Esophagus squamous epithelium (tissue), 5 donors: ENCODE data around the gene C8G. TPM values are rescaled to one million over a fixed set of nuclear protein-coding genes. Genes with fewer than 3 reads are reported as not detected.
A peak's percentile ranks its signal among the peaks of the same experiment; 100 is the strongest.

ENCODE experiments used
- DNase-seq: peaks from one replicate; lab custom pipeline; 2025; lab: John Stamatoyannopoulos, UW
- H3K27ac ChIP-seq, 4 donors: fragments of 200-600 bp; sonication (generic); one replicate each; pipeline ENCODE4 v1.5.1; 2016 to 2019; ENCODE audit warnings: mild to moderate bottlenecking in 1 of 4
- H3K27me3 ChIP-seq, 4 donors: fragments of 200-600 bp; sonication (generic); 1 replicate in 3 of 4; 2 replicates in 1 of 4; pipeline versions ENCODE4 v1.5.1 to v1.6.0; 2017 to 2021; ENCODE audit warnings: antibody characterized with exemption in 1 of 4
- H3K36me3 ChIP-seq, 3 donors: fragments of 200-600 bp; sonication (generic); one replicate each; pipeline ENCODE4 v1.5.1; 2016 to 2019
- H3K4me1 ChIP-seq, 3 donors: fragments of 200-600 bp; sonication (generic); one replicate each; pipeline ENCODE4 v1.5.1; 2017 to 2019
- H3K4me3 ChIP-seq, 4 donors: fragments of 200-600 bp; sonication (generic); 1 replicate in 3 of 4; 2 replicates in 1 of 4; pipeline ENCODE4 v1.5.1; 2016 to 2019; ENCODE audit warnings: mild to moderate bottlenecking in 2 of 4, moderate library complexity in 1 of 4
- H3K9me3 ChIP-seq, 3 donors: fragments of 200-600 bp; sonication (generic); one replicate each; pipeline ENCODE4 v1.5.1; 2016 to 2019
- POLR2A ChIP-seq, 4 donors: fragments of 450-650 bp; IDR thresholded peaks; one replicate each; pipeline ENCODE4 v1.6.1; 2017; ENCODE audit warnings: antibody characterized with exemption in 4 of 4, mild to moderate bottlenecking in 4 of 4, moderate library complexity in 3 of 4
- WGBS, 2 donors: methylation state at CpG; one replicate each; pipeline ENCODE4 v1.1.5; 2018; 5-methylcytosine and 5-hydroxymethylcytosine counted together
- intact Hi-C: fragments of 100-400 bp; cut with DNase I; formaldehyde crosslinking; loops from one replicate; pipeline ENCODE4 v1.15.0; 2022
- total RNA-seq, 4 donors: library from RNA; depleted of rRNA; stranded (reverse); fragments of >200 nt; gene quantifications; one replicate each; pipeline ENCODE4 v1.1.0, GENCODE V29; 2016
- TF ChIP-seq, protein P1 (sequence below), 6 experiments: fragments of 450-650 bp in 4 of 6; fragments of 200-600 bp in 2 of 6; sonication (generic) in 2 of 6; IDR thresholded peaks; one replicate each; pipeline ENCODE4 v1.5.1; 2016 to 2019; ENCODE audit warnings: antibody characterized with exemption in 6 of 6, mild to moderate bottlenecking in 4 of 6, moderate library complexity in 4 of 6
- donor health status: DM: yes; HTN: yes; CAD: no.

Gene C8G
- total RNA-seq, 4 donors from 2014 or later, result 1.6 TPM; not detected in 3

DNA sequence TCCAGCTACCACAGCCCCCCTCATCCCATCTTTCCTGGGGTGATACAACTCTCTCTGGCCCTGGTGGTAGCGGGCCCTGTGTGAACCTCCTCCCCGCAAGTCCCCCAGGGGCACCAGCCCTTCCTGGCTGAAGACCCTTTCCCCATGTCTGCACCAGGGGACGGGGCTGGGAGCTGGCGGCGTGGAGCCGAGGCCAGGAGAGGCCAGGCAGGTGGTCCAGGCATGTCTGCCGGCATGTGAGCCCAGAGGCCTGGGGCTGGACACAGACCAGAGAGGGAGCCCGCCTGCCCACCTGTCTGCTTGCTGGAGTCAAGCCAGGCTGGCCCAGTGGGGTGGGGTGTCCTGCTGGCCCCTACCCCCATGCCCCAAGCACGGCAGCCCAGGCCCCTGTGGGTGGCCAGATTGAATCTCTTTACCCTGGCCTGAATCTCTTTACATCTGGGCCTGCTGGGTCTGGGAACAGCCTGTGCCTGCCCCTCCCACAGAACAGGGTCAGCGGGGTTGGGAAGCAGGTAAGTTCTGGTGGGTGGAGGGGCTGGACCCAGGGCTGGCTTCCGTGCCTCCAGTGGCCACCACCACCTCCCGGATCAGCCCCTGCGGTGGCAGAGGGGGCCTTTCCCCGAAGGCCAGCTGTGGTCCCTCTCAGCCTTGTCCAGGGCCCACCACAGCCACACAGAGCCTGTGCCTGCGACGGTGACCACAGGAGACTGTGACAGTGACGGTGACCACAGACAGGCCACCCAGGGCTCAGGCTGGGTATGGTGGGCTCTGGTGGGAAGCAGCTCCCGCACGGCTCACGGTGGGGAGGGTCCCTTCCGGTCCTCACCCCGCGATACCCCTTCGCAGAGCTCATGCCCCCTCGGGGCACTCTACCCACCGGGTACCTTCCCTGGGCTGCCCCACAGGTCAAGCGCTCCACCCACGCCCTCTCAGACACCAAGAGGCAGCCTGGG lies 14.1 kb downstream of the C8G start:
- H3K4me3 ChIP-seq, result no peak overlapping the region
- 95 to 100% methylated on average over 1 to 15 of the region's 28 CpGs for WGBS, 2 donors
- TF ChIP-seq, protein P1, sequence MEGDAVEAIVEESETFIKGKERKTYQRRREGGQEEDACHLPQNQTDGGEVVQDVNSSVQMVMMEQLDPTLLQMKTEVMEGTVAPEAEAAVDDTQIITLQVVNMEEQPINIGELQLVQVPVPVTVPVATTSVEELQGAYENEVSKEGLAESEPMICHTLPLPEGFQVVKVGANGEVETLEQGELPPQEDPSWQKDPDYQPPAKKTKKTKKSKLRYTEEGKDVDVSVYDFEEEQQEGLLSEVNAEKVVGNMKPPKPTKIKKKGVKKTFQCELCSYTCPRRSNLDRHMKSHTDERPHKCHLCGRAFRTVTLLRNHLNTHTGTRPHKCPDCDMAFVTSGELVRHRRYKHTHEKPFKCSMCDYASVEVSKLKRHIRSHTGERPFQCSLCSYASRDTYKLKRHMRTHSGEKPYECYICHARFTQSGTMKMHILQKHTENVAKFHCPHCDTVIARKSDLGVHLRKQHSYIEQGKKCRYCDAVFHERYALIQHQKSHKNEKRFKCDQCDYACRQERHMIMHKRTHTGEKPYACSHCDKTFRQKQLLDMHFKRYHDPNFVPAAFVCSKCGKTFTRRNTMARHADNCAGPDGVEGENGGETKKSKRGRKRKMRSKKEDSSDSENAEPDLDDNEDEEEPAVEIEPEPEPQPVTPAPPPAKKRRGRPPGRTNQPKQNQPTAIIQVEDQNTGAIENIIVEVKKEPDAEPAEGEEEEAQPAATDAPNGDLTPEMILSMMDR (IDR thresholded peaks at IDR 0.05), result no peak
- no peak for TF ChIP-seq POLR2A (IDR thresholded peaks at IDR 0.05)
- H3K4me1 ChIP-seq, result peaks cover 12 to 26% (median 12%) of the 10 kb centered on the region in 3 donors
- peak overlapping the region in 1 of 4 donors; percentile 9 for H3K27ac ChIP-seq
- H3K36me3 ChIP-seq, result no peaks in the 10 kb centered on the region
- intact Hi-C loops, result no loop called here
- H3K27me3 ChIP-seq, result no peaks in the 10 kb centered on the region
- DNase-seq, result no peak
- no peaks in the 10 kb centered on the region for H3K9me3 ChIP-seq

DNA sequence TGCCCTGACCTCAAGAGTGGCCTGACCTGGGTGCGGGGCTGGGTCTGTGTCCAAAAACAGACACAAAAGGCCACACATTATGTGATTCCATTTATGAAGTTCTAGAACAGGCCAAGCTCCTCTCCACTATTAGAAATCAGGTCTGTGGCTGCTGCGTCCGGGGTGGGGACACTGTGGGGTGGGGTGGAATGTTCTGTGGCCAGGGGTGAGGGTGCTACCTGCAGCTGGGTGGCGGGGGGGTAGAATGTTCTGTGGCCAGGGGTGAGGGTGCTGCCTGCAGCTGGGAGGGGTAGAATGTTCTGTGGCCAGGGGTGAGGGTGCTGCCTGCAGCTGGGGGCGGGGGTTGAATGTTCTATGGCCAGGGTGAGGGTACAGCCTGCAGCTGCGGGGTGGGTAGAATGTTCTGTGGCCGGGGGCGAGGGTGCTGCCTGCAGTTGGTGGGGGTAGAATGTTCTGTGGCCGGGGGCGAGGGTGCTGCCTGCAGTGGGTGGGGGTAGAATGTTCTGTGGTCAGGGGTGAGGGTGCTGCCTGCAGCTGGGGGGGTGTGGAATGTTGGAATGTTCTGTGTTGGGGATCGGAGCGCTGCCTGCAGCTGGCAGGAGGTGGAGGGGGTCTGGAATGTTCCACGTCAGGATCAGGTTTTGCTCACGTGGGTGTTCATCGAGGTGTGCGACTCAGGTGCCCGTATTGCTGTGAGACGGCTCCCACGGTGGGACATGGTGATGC lies 15.3 kb downstream of the C8G start:
- intact Hi-C loops, result no loop called here
- no peaks in the 10 kb centered on the region for H3K36me3 ChIP-seq
- TF ChIP-seq, protein P1 (IDR thresholded peaks at IDR 0.05), result no peak
- no peak for TF ChIP-seq POLR2A (IDR thresholded peaks at IDR 0.05)
- no peak overlapping the region for H3K27ac ChIP-seq
- WGBS, 2 donors, result 77 to 100% methylated on average over 6 to 14 of the region's 19 CpGs
- no peak for DNase-seq
- H3K9me3 ChIP-seq, result no peaks in the 10 kb centered on the region
- no peak overlapping the region for H3K4me3 ChIP-seq
- peaks cover 18 to 37% (median 19%) of the 10 kb centered on the region in 3 donors for H3K4me1 ChIP-seq
- no peaks in the 10 kb centered on the region for H3K27me3 ChIP-seq

DNA sequence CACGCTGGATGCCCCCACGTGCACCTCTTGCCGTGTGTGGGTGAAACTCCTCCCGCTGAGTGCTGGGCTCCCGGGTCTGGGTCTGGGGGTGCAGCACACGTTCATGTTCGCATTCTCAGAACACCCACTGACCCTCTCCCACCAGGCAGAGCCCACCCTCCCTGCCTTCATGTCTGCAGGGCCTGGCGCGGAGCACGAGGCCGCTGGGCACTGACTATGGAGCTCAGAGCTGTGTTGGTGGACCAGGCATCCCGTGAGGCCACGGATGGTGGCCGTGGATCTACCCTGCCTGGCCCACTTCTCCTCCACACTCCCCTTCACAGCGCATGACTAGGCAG lies 15.9 kb downstream of the C8G start:
- 62 to 82% methylated on average over 3 to 8 of the region's 15 CpGs for WGBS, 2 donors
- Histone ChIP-seq H3K27ac (peak overlapping the region in 1 of 4 donors; percentile 13), H3K9me3 (no peaks in the 10 kb centered on the region), H3K4me1 (peaks cover 19 to 40% (median 19%) of the 10 kb centered on the region in 3 donors), H3K4me3 (no peak overlapping the region), H3K36me3 (no peaks in the 10 kb centered on the region), H3K27me3 (no peaks in the 10 kb centered on the region)
- TF ChIP-seq, protein P1 (IDR thresholded peaks at IDR 0.05), result no peak
- TF ChIP-seq POLR2A (IDR thresholded peaks at IDR 0.05), result no peak
- no peak for DNase-seq
- intact Hi-C loops, result no loop called here

DNA sequence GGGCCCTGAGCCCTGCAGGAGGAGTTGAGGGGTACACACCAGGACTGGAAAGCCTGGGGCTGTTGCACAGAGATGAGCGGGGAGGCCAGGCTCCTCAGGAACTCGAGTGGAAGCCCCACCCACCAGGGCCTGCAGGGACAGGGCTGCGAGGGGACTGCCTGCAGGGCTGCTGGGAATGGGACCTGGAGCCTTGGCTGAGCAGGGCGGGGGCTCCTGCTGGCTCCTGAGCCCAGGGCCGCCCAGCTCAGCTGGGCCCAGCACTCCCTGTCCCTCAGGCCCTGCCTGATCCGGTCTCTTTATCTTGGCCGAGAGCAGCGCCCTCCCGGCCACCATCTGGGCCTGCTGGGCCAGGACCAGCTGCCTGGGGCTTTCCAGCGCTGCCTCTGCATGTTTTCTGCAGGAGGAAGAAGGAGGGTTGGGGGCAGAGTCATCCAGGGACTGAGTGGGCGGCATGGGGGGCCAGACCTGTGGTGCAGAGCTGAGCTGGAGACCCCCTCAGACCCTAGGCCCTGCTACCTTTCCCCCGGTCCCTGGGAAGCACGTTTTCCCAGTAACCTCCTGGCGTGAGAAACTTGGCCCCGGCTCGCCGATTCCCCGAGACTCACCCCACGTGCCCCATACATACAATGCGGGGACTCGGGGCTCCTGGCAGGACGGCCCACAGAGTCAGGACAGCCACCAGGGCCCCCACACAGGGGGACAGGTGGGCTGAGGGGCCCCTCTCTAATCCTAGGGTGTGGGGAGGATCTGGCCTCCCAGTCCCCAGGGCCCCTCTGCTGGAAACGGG lies 16.4 kb downstream of the C8G start:
- no peaks in the 10 kb centered on the region for H3K9me3 ChIP-seq
- H3K4me1 ChIP-seq, result peaks cover 23 to 46% (median 23%) of the 10 kb centered on the region in 3 donors
- no peaks in the 10 kb centered on the region for H3K36me3 ChIP-seq
- 32 to 42% methylated on average over 7 to 11 of the region's 23 CpGs for WGBS, 2 donors
- TF ChIP-seq, protein P1 (IDR thresholded peaks at IDR 0.05), result no peak
- no peak for TF ChIP-seq POLR2A (IDR thresholded peaks at IDR 0.05)
- no peaks in the 10 kb centered on the region for H3K27me3 ChIP-seq
- no peak for DNase-seq
- no peak overlapping the region for H3K4me3 ChIP-seq
- peak overlapping the region in 1 of 4 donors; percentile 13 for H3K27ac ChIP-seq
- intact Hi-C loops, result no loop called here
